Caco-2 (cell line): Measurements from ENCODE around the gene FIGLA. TPM values are rescaled to one million over a fixed set of nuclear protein-coding genes. Genes with fewer than 3 reads are reported as not detected.
"Not testable (repeated sequence)": the region's sequence is repeated elsewhere in the genome, so short reads cannot be mapped to it uniquely, and the experiment has no call there.

ENCODE experiments used
- BruUV-seq: library from RNA; stranded (reverse); fragments of 400-500 nt; replicated peaks from 2 replicates; lab custom pipeline; 2021; lab: Mats Ljungman, UMichigan
- CTCF ChIA-PET: fragments of 300-600 bp; sonication (Branson Sonifier 250); formaldehyde crosslinking; loops from one replicate; lab custom pipeline; 2022; ENCODE audit warnings: antibody characterized with exemption; lab: Charles Lee
- POLR2A ChIA-PET: fragments of 300-600 bp; sonication (Branson Sonifier 250); formaldehyde crosslinking; loops from one replicate; lab custom pipeline; 2022; ENCODE audit warnings: antibody characterized with exemption; lab: Charles Lee
- DNase-seq, 2 experiments: peaks; one replicate each; pipeline versions ENCODE4 v3.0.0 to v3.0.0-alpha.2; 2020 to 2022
- H3K27me3 ChIP-seq: replicated peaks from 2 replicates; pipeline ENCODE4 v1.6.0; 2011; ENCODE audit warnings: low read length; ENCODE audit not compliant: control insufficient read depth, insufficient read depth
- H3K36me3 ChIP-seq: 2 replicates; pipeline ENCODE4 v1.5.1; 2011; ENCODE audit warnings: low read length; ENCODE audit not compliant: control insufficient read depth, insufficient read depth
- H3K4me1 ChIP-seq: fragments of 250-450 bp; sonication (Bioruptor Pico); 2 replicates; pipeline ENCODE4 v1.5.1; 2020; ENCODE audit warnings: mild to moderate bottlenecking
- H3K4me3 ChIP-seq: 2 replicates; pipeline ENCODE4 v1.5.1; 2011; ENCODE audit warnings: low read depth, mild to moderate bottlenecking, control low read depth, low read length
- H3K9me3 ChIP-seq: fragments of 250-450 bp; sonication (Bioruptor Pico); 2 replicates; pipeline ENCODE4 v1.5.1; 2020; ENCODE audit warnings: mild to moderate bottlenecking, moderate library complexity
- H3K27ac Mint-ChIP-seq: one replicate; pipeline ENCODE4 v1.8.0; 2022; ENCODE audit warnings: mixed read lengths; ENCODE audit not compliant: unreplicated experiment
- H3K27me3 Mint-ChIP-seq: one replicate; pipeline ENCODE4 v1.8.0; 2022; ENCODE audit warnings: mixed read lengths; ENCODE audit not compliant: insufficient read depth, unreplicated experiment
- H3K36me3 Mint-ChIP-seq: one replicate; pipeline ENCODE4 v1.8.0; 2022; ENCODE audit warnings: mild to moderate bottlenecking, mixed read lengths; ENCODE audit not compliant: insufficient read depth, unreplicated experiment
- H3K4me1 Mint-ChIP-seq: one replicate; pipeline ENCODE4 v1.8.0; 2022; ENCODE audit warnings: low read depth, mixed read lengths; ENCODE audit not compliant: unreplicated experiment
- H3K4me3 Mint-ChIP-seq: one replicate; pipeline ENCODE4 v1.8.0; 2022; ENCODE audit warnings: mild to moderate bottlenecking, moderate library complexity, mixed read lengths; ENCODE audit not compliant: unreplicated experiment
- H3K9me3 Mint-ChIP-seq: one replicate; pipeline ENCODE4 v1.8.0; 2022; ENCODE audit warnings: mixed read lengths; ENCODE audit not compliant: unreplicated experiment
- intact Hi-C: fragments of 100-400 bp; cut with micrococcal nuclease; formaldehyde crosslinking; loops from one replicate; pipeline ENCODE4 v1.10.0; 2022; ENCODE audit not compliant: unreplicated experiment
- total RNA-seq: library from RNA; stranded (reverse); gene quantifications from 2 replicates; pipeline ENCODE4 v1.2.3, GENCODE V29; 2022
- TF ChIP-seq, protein P1 (sequence below), 2 experiments: fragments of 200-600 bp in 1 of 2; IDR thresholded peaks; 1 replicate in 1 of 2; 2 replicates in 1 of 2; pipeline versions ENCODE4 v1.5.1 to v1.8.0; 2011 to 2022; ENCODE audit warnings: antibody characterized with exemption in 1 of 2, control low read depth in 1 of 2, inconsistent platforms in 1 of 2, low read depth in 1 of 2, low read length in 1 of 2, mild to moderate bottlenecking in 1 of 2, moderate library complexity in 1 of 2; ENCODE audit not compliant: insufficient read depth in 1 of 2, severe bottlenecking in 1 of 2, unreplicated experiment in 1 of 2

Gene FIGLA
- total RNA-seq, 1 experiment from 2014 or later: not detected

DNA sequence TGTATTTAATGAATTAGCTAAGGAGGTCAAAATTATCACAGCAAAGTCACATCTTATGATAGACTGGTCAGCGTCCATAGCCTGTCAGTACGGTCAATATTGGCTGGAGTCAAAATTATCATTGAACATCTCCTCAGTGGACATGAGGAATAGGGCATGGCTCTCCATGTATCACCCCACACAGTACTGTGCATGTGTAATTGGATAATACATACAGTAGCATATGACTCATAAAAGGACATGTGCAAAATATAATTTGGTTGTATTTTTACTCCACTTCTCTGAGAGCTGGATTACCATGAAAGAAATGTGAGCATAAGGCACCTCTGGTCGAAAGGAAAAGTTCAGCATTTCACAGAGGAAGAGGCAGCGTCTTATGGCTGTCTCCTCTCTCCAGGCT is 47.4 kb downstream of the FIGLA start:
- TF ChIP-seq, protein P1, sequence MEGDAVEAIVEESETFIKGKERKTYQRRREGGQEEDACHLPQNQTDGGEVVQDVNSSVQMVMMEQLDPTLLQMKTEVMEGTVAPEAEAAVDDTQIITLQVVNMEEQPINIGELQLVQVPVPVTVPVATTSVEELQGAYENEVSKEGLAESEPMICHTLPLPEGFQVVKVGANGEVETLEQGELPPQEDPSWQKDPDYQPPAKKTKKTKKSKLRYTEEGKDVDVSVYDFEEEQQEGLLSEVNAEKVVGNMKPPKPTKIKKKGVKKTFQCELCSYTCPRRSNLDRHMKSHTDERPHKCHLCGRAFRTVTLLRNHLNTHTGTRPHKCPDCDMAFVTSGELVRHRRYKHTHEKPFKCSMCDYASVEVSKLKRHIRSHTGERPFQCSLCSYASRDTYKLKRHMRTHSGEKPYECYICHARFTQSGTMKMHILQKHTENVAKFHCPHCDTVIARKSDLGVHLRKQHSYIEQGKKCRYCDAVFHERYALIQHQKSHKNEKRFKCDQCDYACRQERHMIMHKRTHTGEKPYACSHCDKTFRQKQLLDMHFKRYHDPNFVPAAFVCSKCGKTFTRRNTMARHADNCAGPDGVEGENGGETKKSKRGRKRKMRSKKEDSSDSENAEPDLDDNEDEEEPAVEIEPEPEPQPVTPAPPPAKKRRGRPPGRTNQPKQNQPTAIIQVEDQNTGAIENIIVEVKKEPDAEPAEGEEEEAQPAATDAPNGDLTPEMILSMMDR (IDR thresholded peaks at IDR 0.05; ENCODE audit: insufficient read depth in 1 of 2, low read depth in 1 of 2, low read length in 1 of 2, severe bottlenecking in 1 of 2, unreplicated experiment in 1 of 2): no peak
- H3K27me3 ChIP-seq: no peaks in the 10 kb centered on the region
- no TSS peak for BruUV-seq
- H3K4me1 ChIP-seq: no peaks in the 10 kb centered on the region
- Mint-ChIP-seq H3K4me3 (no peak overlapping the region), H3K27ac (no peak overlapping the region), H3K27me3 (peaks cover 17% of the 10 kb centered on the region), H3K9me3 (peaks cover 10% of the 10 kb centered on the region), H3K36me3 (no peaks in the 10 kb centered on the region), H3K4me1 (no peaks in the 10 kb centered on the region)
- ChIA-PET CTCF (no interaction called here), POLR2A (no interaction called here)
- H3K9me3 ChIP-seq: no peaks in the 10 kb centered on the region
- no peak for DNase-seq
- intact Hi-C loops: no loop called here
- no peak overlapping the region for H3K4me3 ChIP-seq
- H3K36me3 ChIP-seq: no peaks in the 10 kb centered on the region

DNA sequence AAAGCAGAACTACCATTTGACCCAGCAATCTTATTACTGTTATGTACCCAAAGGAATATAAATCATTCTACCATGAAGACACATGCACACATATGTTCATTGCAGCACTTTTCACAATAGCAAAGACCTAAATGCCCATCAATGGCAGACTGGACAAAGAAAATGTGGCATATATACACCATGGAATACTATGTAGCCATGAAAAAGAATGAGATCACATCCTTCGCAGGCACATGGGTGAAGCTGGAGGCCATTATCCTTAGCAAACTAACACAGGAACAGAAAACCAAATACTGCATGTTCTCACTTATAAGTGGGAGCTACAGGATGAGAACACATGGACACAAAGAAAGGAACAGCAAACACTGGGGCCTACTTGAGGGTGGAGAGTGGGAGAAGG is 51.0 kb downstream of the FIGLA start:
- H3K9me3 Mint-ChIP-seq, DNase-seq, H3K4me1 Mint-ChIP-seq, H3K9me3 ChIP-seq, H3K4me1 ChIP-seq, BruUV-seq, POLR2A ChIA-PET, H3K27ac Mint-ChIP-seq, H3K36me3 Mint-ChIP-seq, H3K36me3 ChIP-seq, H3K27me3 ChIP-seq, H3K4me3 Mint-ChIP-seq, CTCF ChIA-PET, H3K4me3 ChIP-seq, intact Hi-C loops: not testable (repeated sequence)
- peaks cover 19% of the 10 kb centered on the region for H3K27me3 Mint-ChIP-seq

DNA sequence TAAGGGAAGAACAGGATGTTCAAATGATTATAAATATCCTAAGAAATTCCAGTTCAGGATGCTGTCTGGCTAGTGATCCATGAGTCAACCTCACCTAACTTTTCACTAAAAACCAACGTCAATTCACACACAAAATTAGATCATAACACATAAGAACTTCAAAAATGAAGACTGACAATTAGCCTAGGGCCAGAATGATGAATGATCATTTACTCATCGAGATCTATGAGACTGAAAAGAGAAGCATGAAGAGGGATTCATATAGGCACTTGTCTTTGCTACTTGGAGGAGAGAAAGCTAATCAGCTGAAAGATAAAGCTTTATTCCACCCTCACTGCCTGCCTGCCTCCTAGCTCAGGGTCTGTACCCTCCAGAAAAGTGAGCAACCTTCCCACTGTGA is 52.3 kb downstream of the FIGLA start:
- DNase-seq: no peak
- intact Hi-C loops: no loop called here
- no peak overlapping the region for H3K4me3 ChIP-seq
- H3K36me3 ChIP-seq: no peaks in the 10 kb centered on the region
- Mint-ChIP-seq H3K4me1 (no peaks in the 10 kb centered on the region), H3K27ac (no peak overlapping the region), H3K27me3 (peaks cover 21% of the 10 kb centered on the region), H3K4me3 (no peak overlapping the region), H3K36me3 (no peaks in the 10 kb centered on the region), H3K9me3 (no peaks in the 10 kb centered on the region)
- H3K27me3 ChIP-seq: 0 out of 2 replicates have a peak, but pooled peaks cover 2% of the 10 kb centered on the region
- no peaks in the 10 kb centered on the region for H3K9me3 ChIP-seq
- POLR2A ChIA-PET: no interaction called here
- no peaks in the 10 kb centered on the region for H3K4me1 ChIP-seq
- BruUV-seq: no TSS peak
- TF ChIP-seq, protein P1 (IDR thresholded peaks at IDR 0.05; ENCODE audit: insufficient read depth in 1 of 2, low read depth in 1 of 2, low read length in 1 of 2, severe bottlenecking in 1 of 2, unreplicated experiment in 1 of 2): no peak
- CTCF ChIA-PET: no interaction called here

DNA sequence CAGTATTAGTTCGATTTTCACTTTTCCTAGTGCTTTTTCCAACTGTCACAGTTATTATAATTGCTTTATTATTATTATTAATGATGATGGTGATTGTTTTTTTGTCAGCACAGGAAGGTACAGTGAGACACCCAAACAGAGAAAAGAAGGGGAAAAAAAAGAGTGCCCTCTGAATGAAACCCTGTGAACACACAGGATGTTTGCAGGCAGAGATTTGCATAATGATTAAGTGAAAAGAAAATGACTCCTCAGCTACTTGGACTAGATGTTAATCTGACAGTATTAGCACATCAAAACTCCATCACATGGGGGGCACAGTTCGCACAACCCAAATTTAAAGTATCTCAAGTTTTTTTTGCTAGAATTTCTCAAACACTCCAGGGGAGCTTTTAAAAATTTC is 55.4 kb downstream of the FIGLA start:
- H3K27ac Mint-ChIP-seq: no peak overlapping the region

More for the DNA sequence above, 55.4 kb downstream of the FIGLA start:
- ChIA-PET POLR2A (no interaction called here), CTCF (no interaction called here)
- no peaks in the 10 kb centered on the region for H3K4me1 ChIP-seq
- H3K4me3 ChIP-seq: no peak overlapping the region
- Mint-ChIP-seq H3K9me3 (no peaks in the 10 kb centered on the region), H3K27me3 (peaks cover 20% of the 10 kb centered on the region), H3K4me3 (no peak overlapping the region), H3K36me3 (no peaks in the 10 kb centered on the region), H3K4me1 (no peaks in the 10 kb centered on the region)
- 0 out of 2 replicates have a peak, but pooled peaks cover 2% of the 10 kb centered on the region for H3K27me3 ChIP-seq
- H3K36me3 ChIP-seq: no peaks in the 10 kb centered on the region
- DNase-seq: no peak
- no TSS peak for BruUV-seq
- H3K9me3 ChIP-seq: no peaks in the 10 kb centered on the region
- intact Hi-C loops: no loop called here
- TF ChIP-seq, protein P1 (IDR thresholded peaks at IDR 0.05; ENCODE audit: insufficient read depth in 1 of 2, low read depth in 1 of 2, low read length in 1 of 2, severe bottlenecking in 1 of 2, unreplicated experiment in 1 of 2): no peak
